HCT116 (cell line): ENCODE data around the gene PRKG1. TPM values are rescaled to one million over a fixed set of nuclear protein-coding genes. Genes with fewer than 3 reads are reported as not detected.

ENCODE experiments used
- ATAC-seq: fragments of 200-7000 bp; cut with Tn5 transposase; 2 replicates; pipeline ENCODE4 v1.9.1; 2020; ENCODE audit warnings: mild to moderate bottlenecking, moderate library complexity
- BruUV-seq: library from RNA; stranded (reverse); fragments of 400-500 nt; replicated peaks from 2 replicates; lab custom pipeline; 2021; lab: Mats Ljungman, UMichigan
- CTCF ChIA-PET: fragments of 300-600 bp; sonication (Branson Sonifier 250); formaldehyde crosslinking; loops from one replicate; lab custom pipeline; 2021; ENCODE audit warnings: antibody characterized with exemption; lab: Charles Lee
- POLR2A ChIA-PET: fragments of 300-600, 350-600 bp; sonication (Branson Sonifier 250); formaldehyde crosslinking; loops from one replicate; lab custom pipeline; 2021; ENCODE audit warnings: antibody characterized with exemption; lab: Charles Lee
- RAD21 ChIA-PET, 2 experiments: fragments of 300-600 bp; sonication (Branson Sonifier 250); formaldehyde crosslinking; loops; one replicate each; lab custom pipeline; 2023; ENCODE audit warnings: low total read pairs in 2 of 2; ENCODE audit not compliant: uncharacterized antibody in 2 of 2, unreplicated experiment in 2 of 2, low non-redundant PET in 1 of 2; lab: Charles Lee
- DNase-seq: peaks from one replicate; pipeline ENCODE4 v3.0.0-alpha.2; 2010; ENCODE audit warnings: low read depth, low spot score
- H2AFZ ChIP-seq: fragments of 200-600 bp; shearing (Covaris generic), sonication (generic); 2 replicates; pipeline ENCODE4 v1.6.1; 2017; ENCODE audit warnings: low read depth, mixed run types, mixed read lengths, antibody characterized with exemption, low read length; ENCODE audit not compliant: poor library complexity, severe bottlenecking
- H3K27ac ChIP-seq: 2 replicates; pipeline ENCODE4 v1.5.1; 2012; ENCODE audit warnings: low read depth, low read length
- H3K27me3 ChIP-seq: fragments of 200-600 bp; sonication (generic); 2 replicates; pipeline ENCODE4 v1.6.1; 2016; ENCODE audit warnings: mixed run types, low read length, mixed read lengths; ENCODE audit not compliant: insufficient read depth
- H3K36me3 ChIP-seq, 2 experiments: fragments of 200-500 bp in 1 of 2; fragments of 200-600 bp in 1 of 2; sonication (Bioruptor generic) in 1 of 2; sonication (generic) in 1 of 2; 2 replicates each; pipeline versions ENCODE4 v1.5.1 to v1.6.1; 2014 to 2016; ENCODE audit warnings: low read length in 2 of 2, inconsistent platforms in 1 of 2, mixed read lengths in 1 of 2, mixed run types in 1 of 2; ENCODE audit not compliant: insufficient read depth in 2 of 2, control insufficient read depth in 1 of 2
- H3K4me1 ChIP-seq, 2 experiments: fragments of 200-600 bp in 1 of 2; sonication (generic) in 1 of 2; 2 replicates each; pipeline versions ENCODE4 v1.5.1 to v1.6.1; 2012 to 2017; ENCODE audit warnings: low read length in 2 of 2, inconsistent platforms in 1 of 2, mild to moderate bottlenecking in 1 of 2, mixed read lengths in 1 of 2, mixed run types in 1 of 2, moderate library complexity in 1 of 2; ENCODE audit not compliant: insufficient read depth in 2 of 2, control insufficient read depth in 1 of 2
- H3K4me2 ChIP-seq: fragments of 200-600 bp; sonication (generic); 2 replicates; pipeline ENCODE4 v1.6.1; 2017; ENCODE audit warnings: mixed run types, low read length, mixed read lengths
- H3K4me3 ChIP-seq, 2 experiments: fragments of 200-600 bp in 1 of 2; sonication (generic) in 1 of 2; replicated peaks in 1 of 2; 2 replicates each; pipeline ENCODE4 v1.5.1; 2011 to 2016; ENCODE audit warnings: low read length in 2 of 2, control low read depth in 1 of 2, low read depth in 1 of 2, mild to moderate bottlenecking in 1 of 2, mixed read lengths in 1 of 2, mixed run types in 1 of 2
- H3K79me2 ChIP-seq: fragments of 200-600 bp; sonication (generic); 2 replicates; pipeline ENCODE4 v1.6.1; 2017; ENCODE audit warnings: mild to moderate bottlenecking, mixed run types, low read length, moderate library complexity, mixed read lengths; ENCODE audit not compliant: insufficient read depth
- H3K9ac ChIP-seq: fragments of 200-600 bp; sonication (generic); 2 replicates; pipeline ENCODE4 v1.6.1; 2016; ENCODE audit warnings: low read length, mixed read lengths
- H3K9me2 ChIP-seq: fragments of 200-600 bp; sonication (generic), shearing (Covaris generic); 2 replicates; pipeline ENCODE4 v1.6.1; 2017; ENCODE audit warnings: mixed run types, mild to moderate bottlenecking, moderate library complexity; ENCODE audit not compliant: insufficient read depth
- H3K9me3 ChIP-seq, 2 experiments: fragments of 200-500 bp in 1 of 2; fragments of 200-600 bp in 1 of 2; sonication (Bioruptor generic) in 1 of 2; sonication (generic) in 1 of 2; 2 replicates each; pipeline ENCODE4 v1.6.1; 2014 to 2017; ENCODE audit warnings: low read length in 2 of 2, mixed read lengths in 2 of 2, inconsistent platforms in 1 of 2, low read depth in 1 of 2, mild to moderate bottlenecking in 1 of 2, mixed run types in 1 of 2, moderate library complexity in 1 of 2; ENCODE audit not compliant: control insufficient read depth in 1 of 2, insufficient read depth in 1 of 2
- H4K20me1 ChIP-seq: fragments of 200-600 bp; sonication (generic), shearing (Covaris generic); 2 replicates; pipeline ENCODE4 v1.6.1; 2017; ENCODE audit warnings: mixed run types, mild to moderate bottlenecking, moderate library complexity; ENCODE audit not compliant: insufficient read depth
- CBX3 ChIP-seq: IDR thresholded peaks from 2 replicates; pipeline ENCODE4 v1.6.1; 2012; ENCODE audit warnings: low read depth
- EZH2 ChIP-seq: fragments of 200-600 bp; sonication (generic); IDR thresholded peaks from 2 replicates; pipeline ENCODE4 v1.6.1; 2017; ENCODE audit warnings: antibody characterized with exemption, mixed run types
- EZH2phosphoT487 ChIP-seq: fragments of 200-600 bp; IDR thresholded peaks from 2 replicates; pipeline ENCODE4 v1.6.1; 2018; ENCODE audit warnings: antibody characterized with exemption, borderline replicate concordance
- FOSL1 ChIP-seq: IDR thresholded peaks from 2 replicates; pipeline ENCODE4 v1.6.1; 2012; ENCODE audit warnings: low read depth
- JUND ChIP-seq: IDR thresholded peaks from 2 replicates; pipeline ENCODE4 v1.6.1; 2012
- MAX ChIP-seq: IDR thresholded peaks from 2 replicates; pipeline ENCODE4 v1.6.1; 2012
- POLR2A ChIP-seq: IDR thresholded peaks from 2 replicates; pipeline ENCODE4 v1.7.0; 2011; ENCODE audit warnings: borderline replicate concordance; ENCODE audit not compliant: insufficient read depth, insufficient read length; ENCODE audit errors: extremely low read depth
- POLR2AphosphoS5 ChIP-seq: IDR thresholded peaks from 2 replicates; pipeline ENCODE4 v1.6.1; 2011; ENCODE audit warnings: mild to moderate bottlenecking, low read depth, low read length, moderate library complexity
- SIN3A ChIP-seq: IDR thresholded peaks from 2 replicates; pipeline ENCODE4 v1.6.1; 2012; ENCODE audit warnings: low read depth
- SP1 ChIP-seq: IDR thresholded peaks from 2 replicates; pipeline ENCODE4 v1.6.1; 2012; ENCODE audit warnings: low read depth
- TCF7L2 ChIP-seq: IDR thresholded peaks from 2 replicates; pipeline ENCODE4 v1.7.0; 2011; ENCODE audit warnings: borderline replicate concordance, inconsistent platforms; ENCODE audit not compliant: insufficient read depth, insufficient read length; ENCODE audit errors: extremely low read depth
- YY1 ChIP-seq: IDR thresholded peaks from 2 replicates; pipeline ENCODE4 v1.6.1; 2011; ENCODE audit warnings: low read length, low read depth, moderate library complexity, mild to moderate bottlenecking; ENCODE audit not compliant: insufficient replicate concordance; ENCODE audit errors: extremely low read depth
- ZBTB33 ChIP-seq: IDR thresholded peaks from 2 replicates; pipeline ENCODE4 v1.6.1; 2011; ENCODE audit warnings: mild to moderate bottlenecking, low read length, moderate library complexity; ENCODE audit not compliant: insufficient replicate concordance; ENCODE audit errors: extremely low read depth
- ZFX ChIP-seq: fragments of 450-650 bp; IDR thresholded peaks from 2 replicates; pipeline ENCODE4 v1.6.1; 2017
- ZNF274 ChIP-seq: fragments of 200-500 bp; sonication (Bioruptor generic); IDR thresholded peaks from 2 replicates; pipeline ENCODE4 v1.6.1; 2014; ENCODE audit warnings: mild to moderate bottlenecking, low read depth, low read length, inconsistent platforms
- intact Hi-C: fragments of 100-400 bp; cut with micrococcal nuclease; formaldehyde crosslinking; loops from 2 replicates; pipeline ENCODE4 v1.10.0; 2022
- total RNA-seq: library from RNA; stranded (reverse); gene quantifications from one replicate; pipeline ENCODE4 v1.2.1, GENCODE V29; 2021; ENCODE audit not compliant: unreplicated experiment

Gene PRKG1
- total RNA-seq, 1 experiment from 2014 or later: 1.4 TPM

- DNase-seq (no peak), ATAC-seq (no peak)
- Histone ChIP-seq H3K79me2 (no peaks in the 10 kb centered on the region), H3K9ac (no peak overlapping the region), H3K4me2 (no peak overlapping the region), H3K27ac (no peak overlapping the region), H3K9me2 (no peaks in the 10 kb centered on the region), H2AFZ (no peak overlapping the region), H4K20me1 (no peaks in the 10 kb centered on the region), H3K4me1 (no peaks in the 10 kb centered on the region), H3K27me3 (peaks cover 4% of the 10 kb centered on the region; the same call in 1 of the 2 replicates), H3K36me3 (no peaks in the 10 kb centered on the region), H3K9me3 (no peaks in the 10 kb centered on the region), H3K4me3 (no peak overlapping the region)
- POLR2A ChIA-PET: interaction anchor here (0.7 kb wide), 1 partner anchor 72 kb away, joined by 3 read pairs; no protein-coding TSS in a partner anchor
- intact Hi-C loops: no loop called here
- TF ChIP-seq ZNF274 (no peak), MAX (no peak), EZH2 (no peak), TCF7L2 (no peak), ZBTB33 (no peak)
- RAD21 ChIA-PET: no interaction called here
- BruUV-seq: no TSS peak
- CTCF ChIA-PET: no interaction called here
These were observed 597.8 kb downstream of the PRKG1 start for GRCh38 chr10:51672039-51672535.

GRCh38 chr10:51675088-51675487 is 600.8 kb downstream of the PRKG1 start:
- BruUV-seq: no TSS peak
- H3K4me1 ChIP-seq: no peaks in the 10 kb centered on the region
- H3K79me2 ChIP-seq: no peaks in the 10 kb centered on the region
- no peak for DNase-seq
- H4K20me1 ChIP-seq: no peaks in the 10 kb centered on the region
- H3K27ac ChIP-seq: no peak overlapping the region
- H3K9me3 ChIP-seq: no peaks in the 10 kb centered on the region
- intact Hi-C loops: no loop called here
- no peak for ATAC-seq
- TF ChIP-seq YY1 (no peak), JUND (no peak), ZNF274 (no peak), FOSL1 (no peak), POLR2A (no peak), EZH2 (no peak), SP1 (no peak), EZH2phosphoT487 (no peak), CBX3 (no peak), SIN3A (no peak), ZFX (no peak), MAX (no peak), POLR2AphosphoS5 (no peak)
- no peak overlapping the region for H3K4me3 ChIP-seq
- ChIA-PET RAD21 (no interaction called here), POLR2A (no interaction called here), CTCF (no interaction called here)
- H3K9ac ChIP-seq: no peak overlapping the region
- peaks cover 14% of the 10 kb centered on the region for H3K27me3 ChIP-seq
- no peak overlapping the region for H2AFZ ChIP-seq
- no peaks in the 10 kb centered on the region for H3K36me3 ChIP-seq
- H3K9me2 ChIP-seq: no peaks in the 10 kb centered on the region
- H3K4me2 ChIP-seq: no peak overlapping the region
